Ascending aorta (tissue), 2 donors: ENCODE results near the gene UBE2Q1. TPM values are rescaled to one million over a fixed set of nuclear protein-coding genes. Genes with fewer than 3 reads are reported as not detected.

Source experiments
- DNase-seq, 2 donors: peaks; one replicate each; pipeline ENCODE4 v3.0.0-alpha.2; 2019; ENCODE audit warnings: low spot score in 2 of 2
- H3K27ac ChIP-seq, 2 donors: fragments of 200-600 bp; sonication (generic); one replicate each; pipeline ENCODE4 v1.5.1; 2016 to 2017; ENCODE audit warnings: mild to moderate bottlenecking in 1 of 2
- H3K27me3 ChIP-seq: fragments of 200-600 bp; sonication (generic); one replicate; pipeline ENCODE4 v1.5.1; 2017
- H3K36me3 ChIP-seq, 2 donors: fragments of 200-600 bp; sonication (generic); one replicate each; pipeline ENCODE4 v1.5.1; 2016
- H3K4me1 ChIP-seq, 2 donors: fragments of 200-600 bp; sonication (generic); one replicate each; pipeline ENCODE4 v1.5.1; 2016 to 2017; ENCODE audit warnings: mild to moderate bottlenecking in 1 of 2
- H3K4me3 ChIP-seq, 2 donors: fragments of 200-600 bp; sonication (generic); one replicate each; pipeline ENCODE4 v1.5.1; 2016 to 2017; ENCODE audit warnings: mild to moderate bottlenecking in 1 of 2
- H3K9me3 ChIP-seq, 2 donors: fragments of 200-600 bp; sonication (generic); one replicate each; pipeline ENCODE4 v1.5.1; 2016
- intact Hi-C: fragments of 100-400 bp; cut with DNase I; formaldehyde crosslinking; loops from one replicate; pipeline ENCODE4 v1.15.1; 2023
- total RNA-seq: library from RNA; depleted of rRNA; stranded (reverse); fragments of >200 nt; gene quantifications from one replicate; pipeline ENCODE4 v1.1.0, GENCODE V29; 2016
- TF ChIP-seq, protein P1 (sequence below), 3 experiments: fragments of 200-600 bp in 2 of 3; fragments of 450-650 bp in 1 of 3; sonication (generic) in 2 of 3; IDR thresholded peaks; one replicate each; pipeline ENCODE4 v1.5.1; 2016 to 2019; ENCODE audit warnings: antibody characterized with exemption in 3 of 3, mild to moderate bottlenecking in 1 of 3, moderate library complexity in 1 of 3

UBE2Q1 gene
- total RNA-seq, 1 donor from 2014 or later, result 10.6 TPM

DNA sequence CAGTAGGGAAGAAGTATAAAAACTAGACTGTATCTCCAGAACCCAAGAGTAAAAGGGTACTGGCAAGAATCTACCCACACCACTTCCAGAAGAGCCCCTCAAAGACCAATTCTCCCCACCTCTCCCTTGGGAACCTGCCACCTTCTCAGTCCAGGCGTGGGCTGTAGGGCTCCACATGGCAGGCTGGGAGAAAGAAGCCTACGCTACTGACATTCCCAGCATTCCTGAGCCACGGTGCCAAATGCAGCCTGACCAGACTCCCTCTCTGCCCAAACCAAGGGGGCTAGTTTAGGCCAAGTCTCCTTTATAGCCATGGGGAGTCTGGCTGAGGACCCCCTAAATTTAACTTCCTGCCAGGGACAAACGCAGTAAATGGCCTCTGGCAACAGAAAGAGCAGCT, 2.0 kb downstream of the UBE2Q1 start:
- H3K27ac ChIP-seq, result peak overlapping the region; percentile 38 to 85
- TF ChIP-seq, protein P1, sequence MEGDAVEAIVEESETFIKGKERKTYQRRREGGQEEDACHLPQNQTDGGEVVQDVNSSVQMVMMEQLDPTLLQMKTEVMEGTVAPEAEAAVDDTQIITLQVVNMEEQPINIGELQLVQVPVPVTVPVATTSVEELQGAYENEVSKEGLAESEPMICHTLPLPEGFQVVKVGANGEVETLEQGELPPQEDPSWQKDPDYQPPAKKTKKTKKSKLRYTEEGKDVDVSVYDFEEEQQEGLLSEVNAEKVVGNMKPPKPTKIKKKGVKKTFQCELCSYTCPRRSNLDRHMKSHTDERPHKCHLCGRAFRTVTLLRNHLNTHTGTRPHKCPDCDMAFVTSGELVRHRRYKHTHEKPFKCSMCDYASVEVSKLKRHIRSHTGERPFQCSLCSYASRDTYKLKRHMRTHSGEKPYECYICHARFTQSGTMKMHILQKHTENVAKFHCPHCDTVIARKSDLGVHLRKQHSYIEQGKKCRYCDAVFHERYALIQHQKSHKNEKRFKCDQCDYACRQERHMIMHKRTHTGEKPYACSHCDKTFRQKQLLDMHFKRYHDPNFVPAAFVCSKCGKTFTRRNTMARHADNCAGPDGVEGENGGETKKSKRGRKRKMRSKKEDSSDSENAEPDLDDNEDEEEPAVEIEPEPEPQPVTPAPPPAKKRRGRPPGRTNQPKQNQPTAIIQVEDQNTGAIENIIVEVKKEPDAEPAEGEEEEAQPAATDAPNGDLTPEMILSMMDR (IDR thresholded peaks at IDR 0.05), result no peak
- peak overlapping the region; percentile 93 to 97 for H3K4me3 ChIP-seq
- H3K9me3 ChIP-seq, result no peaks in the 10 kb centered on the region
- H3K4me1 ChIP-seq, result peaks cover 5 to 16% of the 10 kb centered on the region in 2 donors
- intact Hi-C loops, result loop anchor here (5.0 kb wide), 2 partner anchors 124 to 496 kb away; partner anchors contain the start of gene ADAM15
- H3K36me3 ChIP-seq, result peaks cover 40 to 44% of the 10 kb centered on the region in 2 donors
- DNase-seq, result no peak
- H3K27me3 ChIP-seq, result no peaks in the 10 kb centered on the region

GRCh38 chr1:154553056-154554030, 5.1 kb downstream of the UBE2Q1 start:
- peaks cover 5 to 16% of the 10 kb centered on the region in 2 donors for H3K4me1 ChIP-seq
- H3K9me3 ChIP-seq, result no peaks in the 10 kb centered on the region
- no peak for DNase-seq
- TF ChIP-seq, protein P1 (IDR thresholded peaks at IDR 0.05), result no peak
- peaks cover 65 to 69% of the 10 kb centered on the region in 2 donors for H3K36me3 ChIP-seq
- H3K27ac ChIP-seq, result no peak overlapping the region
- no peaks in the 10 kb centered on the region for H3K27me3 ChIP-seq
- no peak overlapping the region for H3K4me3 ChIP-seq
- intact Hi-C loops, result no loop called here

DNA sequence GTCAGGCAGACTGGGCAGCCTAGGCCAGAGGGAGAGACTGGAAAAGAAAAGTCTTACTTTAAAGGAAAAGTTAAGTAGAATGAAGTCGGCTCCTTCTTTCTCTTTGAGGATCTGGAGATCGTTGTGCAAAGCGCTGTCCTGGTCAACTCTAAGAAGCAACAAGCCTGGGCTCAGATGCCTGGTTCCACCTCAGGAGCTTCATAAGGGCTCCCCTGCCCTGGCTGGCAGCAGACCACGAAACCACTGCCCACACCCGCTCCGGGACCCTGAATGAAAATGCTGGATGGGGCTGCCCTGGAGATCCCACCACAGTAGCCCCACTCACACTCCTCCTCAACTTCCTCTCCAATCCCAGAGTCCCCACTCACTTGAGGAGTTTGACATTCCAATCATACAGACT, 6.4 kb downstream of the UBE2Q1 start:
- no peak overlapping the region for H3K27ac ChIP-seq
- TF ChIP-seq, protein P1 (IDR thresholded peaks at IDR 0.05), result no peak
- no peak for DNase-seq
- peaks cover 65 to 69% of the 10 kb centered on the region in 2 donors for H3K36me3 ChIP-seq
- peaks cover 5 to 13% of the 10 kb centered on the region in 2 donors for H3K4me1 ChIP-seq
- no peaks in the 10 kb centered on the region for H3K27me3 ChIP-seq
- no peaks in the 10 kb centered on the region for H3K9me3 ChIP-seq
- H3K4me3 ChIP-seq, result no peak overlapping the region
- intact Hi-C loops, result no loop called here

DNA sequence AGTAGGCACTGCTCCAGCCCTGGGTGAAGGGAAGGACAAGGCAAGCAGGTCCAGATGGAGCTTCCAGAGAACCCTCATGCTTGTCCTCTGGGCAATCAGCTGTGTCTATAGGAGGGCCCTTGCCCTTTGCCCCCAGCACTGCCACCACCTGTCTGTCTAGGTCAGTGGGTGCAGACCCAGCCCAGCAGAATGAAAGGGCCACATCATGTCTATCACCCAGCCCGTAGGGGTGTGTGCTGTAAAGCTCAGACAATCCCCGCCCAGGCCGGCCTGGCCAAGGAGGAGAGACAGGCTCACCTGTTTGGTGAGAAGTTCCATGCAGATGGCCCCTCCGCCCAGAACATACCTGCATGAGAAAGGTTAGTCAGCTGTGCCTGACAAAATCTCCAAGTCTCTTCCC, 7.0 kb downstream of the UBE2Q1 start:
- Histone ChIP-seq H3K36me3 (peaks cover 65 to 69% of the 10 kb centered on the region in 2 donors), H3K27me3 (no peaks in the 10 kb centered on the region), H3K9me3 (no peaks in the 10 kb centered on the region), H3K4me1 (peaks cover 5 to 8% of the 10 kb centered on the region in 2 donors), H3K4me3 (no peak overlapping the region), H3K27ac (no peak overlapping the region)
- intact Hi-C loops, result no loop called here
- no peak for DNase-seq
- TF ChIP-seq, protein P1 (IDR thresholded peaks at IDR 0.05), result no peak

GRCh38 chr1:154550657-154551056, 7.8 kb downstream of the UBE2Q1 start:
- intact Hi-C loops, result no loop called here
- H3K27me3 ChIP-seq, result no peaks in the 10 kb centered on the region
- H3K27ac ChIP-seq, result no peak overlapping the region
- no peaks in the 10 kb centered on the region for H3K4me1 ChIP-seq
- TF ChIP-seq, protein P1 (IDR thresholded peaks at IDR 0.05), result no peak
- no peak overlapping the region for H3K4me3 ChIP-seq
- peaks cover 65 to 67% of the 10 kb centered on the region in 2 donors for H3K36me3 ChIP-seq
- DNase-seq, result no peak
- no peaks in the 10 kb centered on the region for H3K9me3 ChIP-seq
